ENCODE data around the gene CPOX.

CPOX gene

GRCh38 chr3:98594628-98595324, 1.4 kb upstream of the CPOX start:
- peak in 1 of 2 experiments; percentile 31 for DNase-seq (ENCODE audit: low read depth in 1 of 2, low spot score in 1 of 2)
- Histone ChIP-seq H3K27ac (replicated peaks) (peak overlapping the region; percentile 23), H3K27me3 (ENCODE audit: insufficient read depth, poor library complexity, severe bottlenecking) (no peaks in the 10 kb centered on the region), H3K4me3 (replicated peaks; ENCODE audit: insufficient read depth, low read length) (no peak overlapping the region)
- TF ChIP-seq POLR2AphosphoS5 (IDR thresholded peaks at IDR 0.05; ENCODE audit: low read depth) (no peak), SPI1 (IDR thresholded peaks at IDR 0.05; ENCODE audit: borderline replicate concordance, low read depth) (peak; percentile 55; the same call in 1 of the 2 replicates), GABPA (IDR thresholded peaks at IDR 0.05; ENCODE audit: low read depth) (no peak), CTCF (IDR thresholded peaks at IDR 0.05; ENCODE audit: insufficient read depth, low read length) (no peak), REST (IDR thresholded peaks at IDR 0.05; ENCODE audit: insufficient replicate concordance, low read depth) (no peak)

- Histone ChIP-seq H3K27me3 (ENCODE audit: insufficient read depth, poor library complexity, severe bottlenecking) (no peaks in the 10 kb centered on the region), H3K27ac (replicated peaks) (no peak overlapping the region), H3K4me3 (replicated peaks; ENCODE audit: insufficient read depth, low read length) (peak overlapping the region; percentile 87)
- no peak for DNase-seq (ENCODE audit: low read depth in 1 of 2, low spot score in 1 of 2)
- no peak for TF ChIP-seq POLR2AphosphoS5 (IDR thresholded peaks at IDR 0.05; ENCODE audit: low read depth)
- no peak for TF ChIP-seq REST (IDR thresholded peaks at IDR 0.05; ENCODE audit: insufficient replicate concordance, low read depth)
- TF ChIP-seq GABPA (IDR thresholded peaks at IDR 0.05; ENCODE audit: low read depth): no peak
- TF ChIP-seq CTCF (IDR thresholded peaks at IDR 0.05; ENCODE audit: insufficient read depth, low read length): no peak
Observed at GRCh38 chr3:98592345-98592935, 971 bp downstream of the CPOX start.

GRCh38 chr3:98589331-98590036, 3.9 kb downstream of the CPOX start:
- DNase-seq (ENCODE audit: low read depth in 1 of 2, low spot score in 1 of 2): no peak
- TF ChIP-seq REST (IDR thresholded peaks at IDR 0.05; ENCODE audit: insufficient replicate concordance, low read depth): no peak
- no peak for TF ChIP-seq POLR2AphosphoS5 (IDR thresholded peaks at IDR 0.05; ENCODE audit: low read depth)
- no peak for TF ChIP-seq SPI1 (IDR thresholded peaks at IDR 0.05; ENCODE audit: borderline replicate concordance, low read depth)
- TF ChIP-seq GABPA (IDR thresholded peaks at IDR 0.05; ENCODE audit: low read depth): no peak
- no peak for TF ChIP-seq CTCF (IDR thresholded peaks at IDR 0.05; ENCODE audit: insufficient read depth, low read length)
- H3K4me3 ChIP-seq (replicated peaks; ENCODE audit: insufficient read depth, low read length): no peak overlapping the region
- H3K27me3 ChIP-seq (ENCODE audit: insufficient read depth, poor library complexity, severe bottlenecking): no peaks in the 10 kb centered on the region
- no peak overlapping the region for H3K27ac ChIP-seq (replicated peaks)

Data from HL-60 (cell line).